Body of pancreas (tissue), 4 donors: ENCODE data around the gene BRF1.

Experiments
- CTCF ChIP-seq, 7 experiments: fragments of 450-650 bp in 4 of 7; fragments of 200-600 bp in 3 of 7; sonication (generic) in 3 of 7; IDR thresholded peaks; one replicate each; pipeline ENCODE4 v1.5.1; 2016 to 2019; ENCODE audit warnings: antibody characterized with exemption in 7 of 7
- POLR2A ChIP-seq, 3 donors: fragments of 450-650 bp; IDR thresholded peaks; one replicate each; pipeline ENCODE4 v1.6.1; 2016; ENCODE audit warnings: antibody characterized with exemption in 3 of 3, mild to moderate bottlenecking in 2 of 3

- TF ChIP-seq CTCF (IDR thresholded peaks at IDR 0.05) (no peak), POLR2A (IDR thresholded peaks at IDR 0.05) (no peak)
Observed at GRCh38 chr14:105349992-105350391, 49.2 kb upstream of the BRF1 start.
